Fibroblast of mammary gland (primary cell): Measurements from ENCODE around the gene HAPLN3.

Source experiments
- DNase-seq: peaks from one replicate; pipeline ENCODE4 v3.0.0-alpha.2; 2010; ENCODE audit warnings: low read depth
- H3K4me3 ChIP-seq: 2 replicates; pipeline ENCODE4 v1.5.1; 2011; ENCODE audit warnings: low read depth, mild to moderate bottlenecking, low read length, moderate library complexity; ENCODE audit not compliant: control insufficient read depth
- CTCF ChIP-seq: conservative IDR thresholded peaks from 2 replicates; pipeline ENCODE4 v1.5.1; 2011; ENCODE audit warnings: low read depth, low read length, inconsistent platforms; ENCODE audit not compliant: control insufficient read depth, insufficient read depth

Gene HAPLN3

GRCh38 chr15:88917760-88918159 is 22.4 kb upstream of the HAPLN3 start:
- DNase-seq = peak; percentile 48
- no peak for TF ChIP-seq CTCF
- no peak overlapping the region for H3K4me3 ChIP-seq

GRCh38 chr15:88915354-88915753 is 20.0 kb upstream of the HAPLN3 start:
- TF ChIP-seq CTCF = no peak
- no peak overlapping the region for H3K4me3 ChIP-seq
- DNase-seq = no peak

GRCh38 chr15:88913850-88914169 is 18.5 kb upstream of the HAPLN3 start:
- no peak for TF ChIP-seq CTCF
- peak overlapping the region; percentile 79 for H3K4me3 ChIP-seq
- no peak for DNase-seq

DNA sequence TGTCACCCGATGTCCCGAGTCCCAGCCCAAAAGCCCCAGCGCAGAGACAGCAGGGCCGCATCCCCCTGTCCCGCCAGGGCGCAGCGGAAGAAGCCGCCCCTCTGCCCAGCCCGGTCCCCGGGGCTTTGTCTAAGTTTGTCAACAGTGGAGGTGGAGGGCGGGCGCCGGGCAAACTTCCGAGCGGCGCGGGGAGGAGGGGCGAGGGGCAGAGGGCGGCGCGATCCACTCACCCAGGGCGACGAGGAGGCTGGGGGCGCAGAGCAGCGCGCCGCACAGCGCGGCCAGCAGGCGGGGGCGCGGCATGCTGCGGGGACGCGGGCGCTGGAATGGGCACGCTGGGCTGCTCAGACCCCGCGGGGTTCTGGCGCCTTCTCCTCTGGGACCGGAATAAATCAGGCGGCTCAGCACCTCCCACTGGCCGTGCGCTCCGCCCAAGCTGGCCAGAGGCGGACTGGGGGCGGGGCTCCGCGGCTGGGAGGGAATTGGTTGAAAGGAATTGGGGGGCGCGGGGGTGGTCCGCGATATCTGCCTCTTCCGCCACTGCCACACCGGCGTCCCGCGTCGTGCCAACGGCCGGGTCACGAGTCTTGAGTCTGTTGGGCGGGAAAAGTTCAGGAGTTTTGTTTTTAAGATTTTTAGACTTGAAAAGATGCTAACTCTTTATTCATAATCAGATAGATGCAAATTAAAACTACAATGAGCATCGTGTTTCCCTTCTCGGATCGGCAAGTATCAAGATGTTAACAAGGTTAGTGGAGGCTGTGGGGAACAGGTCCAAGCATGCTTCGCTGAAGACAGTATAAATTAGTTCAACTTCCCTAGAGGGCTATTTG is 17.9 kb upstream of the HAPLN3 start, which contains the start of gene MFGE8:
MFGE8 (minus strand) TSS at position 363 of the 833 bp plus-strand sequence; CDS start at position 303, 60 bp downstream.
- H3K4me3 ChIP-seq = peak within 1 kb of the TSS; percentile 79
- DNase-seq = peak; percentile 71
- TF ChIP-seq CTCF = no peak

DNA sequence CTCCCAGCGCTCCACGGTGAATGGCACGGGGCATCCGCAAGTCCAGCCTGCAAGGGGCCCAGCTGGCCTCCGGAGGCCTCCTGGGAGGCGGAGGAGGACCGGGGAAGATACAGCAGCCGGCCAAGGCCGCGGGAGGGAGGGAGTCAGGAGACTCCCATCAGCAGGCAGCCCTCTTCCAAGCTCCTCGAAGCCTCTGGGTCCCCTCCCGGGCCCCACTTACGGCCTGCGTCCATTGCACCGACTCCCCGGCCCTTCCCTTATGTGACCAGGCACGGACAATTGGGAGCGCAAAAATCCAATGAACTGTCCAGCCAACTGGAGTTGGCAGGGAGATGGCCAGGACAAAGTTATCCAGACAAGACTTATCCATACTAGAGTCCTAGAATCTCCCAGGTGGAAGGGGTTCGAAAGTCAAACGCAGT is 17.2 kb upstream of the HAPLN3 start:
- DNase-seq = peak; percentile 40
- TF ChIP-seq CTCF = no peak
- H3K4me3 ChIP-seq = peak overlapping the region; percentile 79

DNA sequence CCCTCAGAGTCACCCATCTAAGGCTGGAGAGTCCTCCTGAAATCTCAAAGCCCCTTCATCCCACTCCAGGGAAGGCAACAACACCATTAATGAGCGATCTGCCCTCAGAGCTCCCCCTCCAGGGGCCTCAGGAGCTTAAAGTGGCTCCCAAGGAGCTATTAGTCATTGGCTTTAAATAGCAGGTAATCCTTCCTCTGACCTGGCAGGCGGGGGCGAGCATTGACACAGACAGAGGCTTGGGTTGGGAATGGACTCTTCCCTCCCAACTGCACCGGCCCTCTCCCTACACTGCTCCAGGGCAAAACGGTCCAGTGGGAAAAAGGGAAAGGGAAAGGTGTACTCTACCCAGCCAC is 16.4 kb upstream of the HAPLN3 start:
- DNase-seq = peak; percentile 67
- peak overlapping the region; percentile 79 for H3K4me3 ChIP-seq
- TF ChIP-seq CTCF = no peak
